ENCODE results near the gene SLC37A4. TPM values are rescaled to one million over a fixed set of nuclear protein-coding genes. Genes with fewer than 3 reads are reported as not detected.
A peak's percentile ranks its signal among the peaks of the same experiment; 100 is the strongest.

The SLC37A4 gene
- total and polyA plus RNA-seq, 10 of the 15 experiments (the other 5 are each of a cell fraction or from before 2014, with no cell fraction given): 11.6 to 29.7 (median 20.4) TPM

- TF ChIP-seq ZBTB40 (IDR thresholded peaks at IDR 0.05; ENCODE audit: borderline replicate concordance) (0 out of 2 replicates have a peak, but pooled peaks have one; percentile 34), BCL3 (IDR thresholded peaks at IDR 0.05; ENCODE audit: borderline replicate concordance, insufficient read depth, low read depth, low read length, poor library complexity, severe bottlenecking) (no peak), ZNF217 (IDR thresholded peaks at IDR 0.05) (no peak), E4F1 (IDR thresholded peaks at IDR 0.05; ENCODE audit: borderline replicate concordance, partially characterized antibody) (no peak), CREM (IDR thresholded peaks at IDR 0.05; ENCODE audit: low read depth) (peak; percentile 14; the same call in 1 of the 2 replicates), RFX5 (IDR thresholded peaks at IDR 0.05; ENCODE audit: low read depth, low read length) (peak; percentile 28; the same call in 1 of the 2 replicates), MTA2 (IDR thresholded peaks at IDR 0.05; ENCODE audit: low read depth) (peak; percentile 91), HCFC1 (IDR thresholded peaks at IDR 0.05; ENCODE audit: low read length) (peak; percentile 47)
Observed at GRCh38 chr11:118997627-118998387, 32.9 kb downstream of the SLC37A4 start, which contains the start of gene CENATAC (continued).
